HFFc6 (cell line): Measurements from ENCODE around the gene POU6F2. TPM values are rescaled to one million over a fixed set of nuclear protein-coding genes. Genes with fewer than 3 reads are reported as not detected.

Experiments used
- DNase-seq: peaks from one replicate; pipeline ENCODE4 v3.0.0-alpha.2; 2018
- H3K27ac Mint-ChIP-seq: 2 replicates; pipeline ENCODE4 v1.8.0; 2020; ENCODE audit warnings: mild to moderate bottlenecking, mixed read lengths
- H3K27me3 Mint-ChIP-seq: 2 replicates; pipeline ENCODE4 v1.8.0; 2021; ENCODE audit warnings: mild to moderate bottlenecking, moderate library complexity, mixed read lengths; ENCODE audit not compliant: insufficient read depth
- H3K36me3 Mint-ChIP-seq: 2 replicates; pipeline ENCODE4 v1.8.0; 2021; ENCODE audit warnings: low read depth, mixed read lengths
- H3K4me1 Mint-ChIP-seq: 2 replicates; pipeline ENCODE4 v1.8.0; 2020; ENCODE audit warnings: low read depth, mixed read lengths
- H3K4me3 Mint-ChIP-seq: 2 replicates; pipeline ENCODE4 v1.8.0; 2020; ENCODE audit warnings: mild to moderate bottlenecking, moderate library complexity, mixed read lengths
- H3K9me3 Mint-ChIP-seq: 2 replicates; pipeline ENCODE4 v1.8.0; 2020; ENCODE audit warnings: mild to moderate bottlenecking, mixed read lengths
- CTCF ChIP-seq: fragments of 200-600 bp; sonication (generic); IDR thresholded peaks from 2 replicates; pipeline ENCODE4 v1.5.0; 2021; ENCODE audit warnings: antibody characterized with exemption, mild to moderate bottlenecking
- total RNA-seq, 6 experiments: library from RNA; stranded (reverse); fragmentation: NEBNext Ultra II Directional; extraction: Animal tissue kit (Norgen Biotek cat#: 25700); gene quantifications; 2 replicates in 1 of 6; 3 replicates in 5 of 6; pipeline ENCODE4 v1.2.3, GENCODE V29; 2021

POU6F2 gene
- total RNA-seq, 6 experiments from 2014 or later, result not detected

GRCh38 chr7:39379416-39379815, 401.7 kb downstream of the POU6F2 start:
- no peaks in the 10 kb centered on the region for H3K36me3 Mint-ChIP-seq
- no peaks in the 10 kb centered on the region for H3K9me3 Mint-ChIP-seq
- no peak overlapping the region for H3K4me3 Mint-ChIP-seq
- no peak for DNase-seq
- H3K27ac Mint-ChIP-seq, result no peak overlapping the region
- no peaks in the 10 kb centered on the region for H3K4me1 Mint-ChIP-seq
- no peak for TF ChIP-seq CTCF
- peaks cover 4% of the 10 kb centered on the region; the same call in 1 of the 2 replicates for H3K27me3 Mint-ChIP-seq

GRCh38 chr7:39383136-39383535, 405.4 kb downstream of the POU6F2 start:
- peak; percentile 9 for DNase-seq
- no peak overlapping the region for H3K27ac Mint-ChIP-seq
- TF ChIP-seq CTCF, result no peak

GRCh38 chr7:39384386-39384785, 406.7 kb downstream of the POU6F2 start:
- no peaks in the 10 kb centered on the region for H3K4me1 Mint-ChIP-seq
- no peak overlapping the region for H3K4me3 Mint-ChIP-seq
- H3K27me3 Mint-ChIP-seq, result no peaks in the 10 kb centered on the region; the same call in none of the 2 replicates

More at GRCh38 chr7:39383136-39383535, 405.4 kb downstream of the POU6F2 start:
- H3K27me3 Mint-ChIP-seq, result no peaks in the 10 kb centered on the region; the same call in none of the 2 replicates
- no peak overlapping the region for H3K4me3 Mint-ChIP-seq
- no peaks in the 10 kb centered on the region for H3K9me3 Mint-ChIP-seq
- H3K36me3 Mint-ChIP-seq, result no peaks in the 10 kb centered on the region
- H3K4me1 Mint-ChIP-seq, result no peaks in the 10 kb centered on the region

GRCh38 chr7:39386718-39387117, 409.0 kb downstream of the POU6F2 start:
- Mint-ChIP-seq H3K4me1 (no peaks in the 10 kb centered on the region), H3K36me3 (no peaks in the 10 kb centered on the region), H3K4me3 (no peak overlapping the region), H3K27ac (no peak overlapping the region), H3K27me3 (peaks cover 1% of the 10 kb centered on the region), H3K9me3 (no peaks in the 10 kb centered on the region)
- DNase-seq, result no peak
- TF ChIP-seq CTCF, result no peak

More at GRCh38 chr7:39384386-39384785, 406.7 kb downstream of the POU6F2 start:
- no peak for DNase-seq
- Mint-ChIP-seq H3K27ac (no peak overlapping the region), H3K9me3 (no peaks in the 10 kb centered on the region), H3K36me3 (no peaks in the 10 kb centered on the region)
- no peak for TF ChIP-seq CTCF

GRCh38 chr7:39392151-39392550, 414.4 kb downstream of the POU6F2 start:
- Mint-ChIP-seq H3K27ac (no peak overlapping the region), H3K4me3 (no peak overlapping the region), H3K4me1 (no peaks in the 10 kb centered on the region), H3K36me3 (no peaks in the 10 kb centered on the region), H3K27me3 (peaks cover 7% of the 10 kb centered on the region), H3K9me3 (no peaks in the 10 kb centered on the region)
- no peak for DNase-seq
- no peak for TF ChIP-seq CTCF
